Measurements from ENCODE around the gene AKR1C1.
A peak's percentile ranks its signal among the peaks of the same experiment; 100 is the strongest.
"Not testable (repeated sequence)": the region's sequence is repeated elsewhere in the genome, so short reads cannot be mapped to it uniquely, and the experiment has no call there.

AKR1C1 gene

GRCh38 chr10:5002013-5002727 lies 39.0 kb downstream of the AKR1C1 start:
- TF ChIP-seq CTCF (conservative IDR thresholded peaks at IDR 0.05) (no peak), ZFX (IDR thresholded peaks at IDR 0.05) (no peak)
- no peak overlapping the region for H3K27ac ChIP-seq

GRCh38 chr10:5003127-5004029 lies 40.2 kb downstream of the AKR1C1 start, which contains the start of gene AKR1C2:
Gene AKR1C2, minus strand, starts transcription at chr10:5003857. Its CDS starts 22 bp downstream, at chr10:5003835.
- H3K27ac ChIP-seq, result not testable (repeated sequence)

GRCh38 chr10:5004030-5004385 lies 40.8 kb downstream of the AKR1C1 start:
- not testable (repeated sequence) for H3K27ac ChIP-seq

DNA sequence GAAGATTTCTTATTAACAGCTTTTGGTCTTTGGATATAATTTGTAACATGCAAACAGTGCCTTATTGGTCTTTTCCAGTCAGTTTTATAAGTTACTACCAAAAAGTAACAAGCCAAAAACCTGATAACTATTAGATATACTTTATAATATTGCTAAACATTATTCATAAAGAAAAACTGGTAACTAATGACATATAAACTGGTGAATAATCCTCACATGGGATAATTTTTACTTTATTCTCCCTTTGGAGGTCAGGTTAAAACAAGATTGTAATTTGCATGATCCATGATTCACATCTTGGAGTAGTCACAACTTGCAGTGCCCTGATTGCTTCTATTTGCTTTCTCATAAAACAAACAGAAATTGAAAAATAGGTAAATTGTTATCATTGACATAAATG lies 41.3 kb downstream of the AKR1C1 start:
- not testable (repeated sequence) for H3K27ac ChIP-seq

- not testable (repeated sequence) for H3K27ac ChIP-seq
Measured at GRCh38 chr10:5008857-5009548, 45.8 kb downstream of the AKR1C1 start.

DNA sequence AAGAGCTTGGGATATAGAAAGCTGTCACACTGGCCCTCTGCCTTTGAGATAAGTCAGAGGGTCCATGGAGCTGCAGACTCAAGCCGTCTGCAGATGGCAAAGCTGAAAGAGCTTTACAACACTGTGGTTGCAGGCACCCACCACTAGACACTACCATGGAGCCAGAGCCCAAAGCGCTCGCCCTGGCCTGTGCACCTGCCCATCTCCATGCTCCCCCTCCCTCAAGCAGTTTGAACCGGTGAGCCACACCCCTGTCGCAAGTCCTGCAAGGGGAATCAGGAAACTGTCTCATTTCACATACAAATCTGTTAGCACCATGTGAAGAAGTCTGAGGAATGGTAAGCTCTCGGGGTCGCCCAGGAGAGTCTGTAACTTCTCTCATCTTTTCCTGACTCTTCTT lies 46.8 kb downstream of the AKR1C1 start:
- H3K27ac ChIP-seq, result not testable (repeated sequence)

DNA sequence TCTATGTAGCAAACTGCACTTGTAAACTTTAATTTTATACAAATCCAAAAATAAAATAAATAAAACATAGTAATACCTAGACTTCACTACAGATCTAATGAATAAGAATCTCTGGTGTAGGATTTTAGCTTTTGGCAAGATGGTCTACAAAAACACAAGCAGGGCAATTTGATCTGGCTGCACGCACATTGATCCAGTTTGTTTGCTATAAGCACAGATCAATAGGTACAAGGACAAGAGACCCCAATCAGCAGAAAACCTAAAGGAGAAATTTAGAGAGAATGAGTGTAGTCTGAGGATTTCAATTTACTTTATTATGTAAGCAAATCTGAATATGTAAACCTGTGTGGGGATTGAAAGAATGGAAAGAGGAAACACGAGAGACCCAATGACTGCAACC lies 48.2 kb downstream of the AKR1C1 start:
- H3K27ac ChIP-seq, result not testable (repeated sequence)

GRCh38 chr10:5012595-5012994 lies 49.4 kb downstream of the AKR1C1 start:
- H3K27ac ChIP-seq, result no peak overlapping the region
- TF ChIP-seq ZFX (IDR thresholded peaks at IDR 0.05) (no peak), CTCF (conservative IDR thresholded peaks at IDR 0.05) (no peak)

DNA sequence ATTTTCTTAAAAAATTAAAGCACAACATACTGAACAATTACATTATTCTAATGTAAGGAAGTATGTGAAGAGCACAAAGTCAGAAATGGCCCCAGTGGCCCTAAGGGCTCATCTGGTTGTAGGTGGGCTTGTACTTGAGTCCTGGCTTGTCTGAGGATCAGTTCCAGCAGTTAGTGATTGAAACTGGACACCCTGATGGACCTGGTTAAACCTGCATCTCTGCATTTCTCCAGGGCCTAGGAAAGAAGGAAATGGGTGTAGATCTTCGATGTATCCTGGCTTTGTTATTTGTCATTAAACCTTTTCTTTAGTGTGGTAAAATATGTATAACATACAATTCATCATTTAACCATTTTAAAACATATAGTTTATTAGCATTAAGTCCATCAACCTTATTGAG lies 50.2 kb downstream of the AKR1C1 start:
- no peak overlapping the region for H3K27ac ChIP-seq
- no peak for TF ChIP-seq CTCF (conservative IDR thresholded peaks at IDR 0.05)
- TF ChIP-seq ZFX (IDR thresholded peaks at IDR 0.05), result no peak

DNA sequence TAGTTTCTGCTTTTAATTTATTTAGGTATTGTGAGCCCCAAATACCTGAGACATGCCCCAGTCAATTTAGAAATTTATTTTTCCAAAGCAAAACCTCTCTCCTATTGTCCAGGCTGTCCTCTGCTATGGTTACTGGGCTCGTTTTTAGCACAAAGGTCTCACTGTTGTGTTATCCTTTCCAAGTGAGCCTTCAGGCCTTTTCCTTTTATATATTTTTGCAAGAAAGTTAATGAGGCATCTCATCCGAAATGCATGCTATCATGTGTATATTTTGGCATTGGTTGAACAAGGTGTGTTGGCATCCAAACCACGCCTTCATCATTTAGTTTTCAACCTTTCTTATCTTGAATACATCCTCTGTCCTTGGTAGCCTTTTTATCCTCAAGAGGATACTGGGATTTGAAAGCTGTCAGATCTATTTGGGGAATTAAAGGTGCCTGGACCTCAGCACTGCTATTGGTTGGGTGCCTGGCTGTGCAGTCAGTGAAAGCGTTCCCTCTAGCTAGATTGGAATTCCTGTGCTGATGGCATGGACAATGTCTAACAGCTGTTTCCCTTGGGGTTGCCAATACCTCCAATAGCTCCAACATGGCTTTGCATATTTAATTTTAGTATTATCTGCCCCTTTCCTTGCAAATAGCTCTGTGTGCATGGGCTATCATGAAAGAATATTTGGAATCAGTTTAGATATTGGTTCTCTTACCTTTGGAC lies 51.1 kb downstream of the AKR1C1 start:
- H3K27ac ChIP-seq, result not testable (repeated sequence)

DNA sequence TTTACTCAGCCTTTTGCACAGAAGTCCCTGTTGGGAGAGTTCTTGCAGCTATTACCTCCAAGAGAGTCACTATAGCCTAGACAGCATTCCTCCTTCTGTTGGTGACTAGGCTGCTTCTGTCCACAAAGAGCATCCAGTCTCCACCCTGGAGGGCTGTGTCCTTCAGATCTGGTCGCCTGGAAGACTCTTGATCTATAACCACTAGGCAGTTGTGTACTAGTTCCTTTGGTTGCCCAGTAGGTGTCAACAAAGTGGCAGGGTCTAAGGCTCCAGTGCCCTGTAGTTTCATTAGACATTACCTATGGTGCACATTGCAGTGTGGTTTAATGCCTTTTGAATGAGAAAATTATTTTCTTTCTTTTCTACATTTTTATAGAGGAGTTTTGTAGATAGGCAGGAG lies 51.7 kb downstream of the AKR1C1 start:
- H3K27ac ChIP-seq, result no peak overlapping the region
- peak; percentile 25 for TF ChIP-seq CTCF (conservative IDR thresholded peaks at IDR 0.05)
- no peak for TF ChIP-seq ZFX (IDR thresholded peaks at IDR 0.05)
